GM12878 (cell line): ENCODE data around the gene GRM7. TPM values are rescaled to one million over a fixed set of nuclear protein-coding genes. Genes with fewer than 3 reads are reported as not detected.

Experiments used
- ATAC-seq: fragments of 200-7000 bp; cut with Tn5 transposase; 3 replicates; pipeline ENCODE4 v1.9.1; 2020; ENCODE audit warnings: mild to moderate bottlenecking, moderate library complexity
- BruUV-seq: library from RNA; stranded (reverse); fragments of 400-500 nt; replicated peaks from 2 replicates; lab custom pipeline; 2021; lab: Mats Ljungman, UMichigan
- CTCF ChIA-PET: fragments of 300-600 bp; sonication (Branson Sonifier 250); formaldehyde crosslinking; extraction: SDS; loops from one replicate; lab custom pipeline; 2021; ENCODE audit warnings: inconsistent platforms; lab: Yijun Ruan, JAX
- POLR2A ChIA-PET: fragments of 350-600 bp; formaldehyde crosslinking; extraction: SDS; loops from one replicate; lab custom pipeline; 2021; ENCODE audit warnings: inconsistent platforms; lab: Charles Lee
- RAD21 ChIA-PET: fragments of 300-600 bp; sonication (Branson Sonifier 250); formaldehyde crosslinking; loops from one replicate; lab custom pipeline; 2023; ENCODE audit warnings: antibody characterized with exemption; ENCODE audit not compliant: unreplicated experiment; lab: Charles Lee
- SMC1A ChIA-PET: fragments of 300-600 bp; sonication (Branson Sonifier 250); formaldehyde crosslinking; loops from one replicate; lab custom pipeline; 2023; ENCODE audit not compliant: unreplicated experiment, uncharacterized antibody; lab: Charles Lee
- DNase-seq: peaks from one replicate; pipeline ENCODE4 v3.0.0-alpha.2; 2011; ENCODE audit warnings: low read depth, low spot score
- FAIRE-seq: peaks from 3 replicates; lab custom pipeline; 2011; peaks lifted over from hg19 to GRCh38; lab: Jason Lieb, UNC
- H2AFZ ChIP-seq: 2 replicates; pipeline ENCODE4 v1.6.0; 2011; ENCODE audit warnings: low read depth, low read length, control low read depth; ENCODE audit not compliant: control insufficient read depth
- H3K27ac ChIP-seq: 2 replicates; pipeline ENCODE4 v1.5.1; 2011; ENCODE audit warnings: control low read depth; ENCODE audit not compliant: control insufficient read depth, insufficient read depth
- H3K27me3 ChIP-seq, 2 experiments: replicated peaks in 1 of 2; 2 replicates each; pipeline versions ENCODE4 v1.6.0 to v1.6.1; 2011; ENCODE audit warnings: low read length in 1 of 2; ENCODE audit not compliant: control insufficient read depth in 2 of 2, insufficient read depth in 2 of 2
- H3K36me3 ChIP-seq, 2 experiments: 2 replicates each; pipeline ENCODE4 v1.5.1; 2011; ENCODE audit warnings: low read length in 1 of 2; ENCODE audit not compliant: control insufficient read depth in 2 of 2, insufficient read depth in 2 of 2
- H3K4me1 ChIP-seq: 2 replicates; pipeline ENCODE4 v1.6.1; 2011; ENCODE audit warnings: mild to moderate bottlenecking, low read length, moderate library complexity, mixed read lengths; ENCODE audit not compliant: control insufficient read depth, insufficient read depth
- H3K4me2 ChIP-seq: 2 replicates; pipeline ENCODE4 v1.6.0; 2011; ENCODE audit warnings: control low read depth; ENCODE audit not compliant: control insufficient read depth, insufficient read depth
- H3K4me3 ChIP-seq: fragments of 200-600 bp; sonication (generic); 2 replicates; pipeline ENCODE4 v1.5.1; 2016
- H3K79me2 ChIP-seq: 2 replicates; pipeline ENCODE4 v1.6.0; 2011; ENCODE audit warnings: low read length; ENCODE audit not compliant: control insufficient read depth, insufficient read depth
- H3K9ac ChIP-seq: 2 replicates; pipeline ENCODE4 v1.8.0; 2011; ENCODE audit warnings: low read length, control low read depth, mixed read lengths; ENCODE audit not compliant: control insufficient read depth, insufficient read depth
- H3K9me3 ChIP-seq: replicated peaks from 3 replicates; pipeline ENCODE4 v1.5.1; 2011; ENCODE audit warnings: mild to moderate bottlenecking, low read length; ENCODE audit not compliant: control insufficient read depth, insufficient read depth
- H4K20me1 ChIP-seq: 2 replicates; pipeline ENCODE4 v1.6.0; 2011; ENCODE audit not compliant: control insufficient read depth, insufficient read depth
- ATF3 ChIP-seq: IDR thresholded peaks from 2 replicates; pipeline ENCODE4 v1.6.1; 2011; ENCODE audit warnings: low read depth, mild to moderate bottlenecking, low read length, moderate library complexity, borderline replicate concordance; ENCODE audit errors: extremely low read depth
- CBX5 ChIP-seq: sonication (generic); IDR thresholded peaks from 2 replicates; pipeline ENCODE4 v1.6.1; 2016; ENCODE audit warnings: low read depth, moderate library complexity, mild to moderate bottlenecking, inconsistent platforms
- IRF3 ChIP-seq: fragments of 450-650 bp; IDR thresholded peaks from 2 replicates; pipeline ENCODE4 v1.6.1; 2014; ENCODE audit warnings: mild to moderate bottlenecking
- MAX ChIP-seq: IDR thresholded peaks from 2 replicates; pipeline ENCODE4 v1.6.1; 2012; ENCODE audit warnings: low read depth, low read length, improper control_type of control experiment
- MTA2 ChIP-seq: fragments of 450-650 bp; IDR thresholded peaks from 2 replicates; pipeline ENCODE4 v1.6.1; 2016; ENCODE audit warnings: low read depth, mild to moderate bottlenecking, moderate library complexity
- MYC ChIP-seq: IDR thresholded peaks from 2 replicates; pipeline ENCODE4 v1.6.1; 2011; ENCODE audit warnings: mild to moderate bottlenecking, low read length, moderate library complexity, inconsistent platforms; ENCODE audit not compliant: insufficient read depth, insufficient replicate concordance, insufficient read length, severe bottlenecking
- NR2F1 ChIP-seq: fragments of 450-650 bp; conservative IDR thresholded peaks from 2 replicates; pipeline ENCODE4 v1.6.1; 2017; ENCODE audit warnings: mild to moderate bottlenecking
- PBX3 ChIP-seq: IDR thresholded peaks from 2 replicates; pipeline ENCODE4 v1.6.1; 2011; ENCODE audit warnings: mild to moderate bottlenecking, low read depth, low read length, moderate library complexity; ENCODE audit not compliant: insufficient replicate concordance
- RELB ChIP-seq: fragments of 450-650 bp; IDR thresholded peaks from 2 replicates; pipeline ENCODE4 v1.6.1; 2017; ENCODE audit warnings: low read depth, mild to moderate bottlenecking, moderate library complexity
- RUNX3 ChIP-seq: IDR thresholded peaks from 2 replicates; pipeline ENCODE4 v1.6.1; 2012; ENCODE audit warnings: low read length, inconsistent platforms
- SPI1 ChIP-seq: IDR thresholded peaks from 2 replicates; pipeline ENCODE4 v1.6.1; 2011; ENCODE audit warnings: low read depth, mild to moderate bottlenecking, low read length, moderate library complexity, borderline replicate concordance; ENCODE audit not compliant: insufficient read depth
- ZNF207 ChIP-seq: fragments of 450-650 bp; IDR thresholded peaks from 2 replicates; pipeline ENCODE4 v1.6.1; 2014; ENCODE audit warnings: antibody characterized with exemption, mild to moderate bottlenecking, borderline replicate concordance
- WGBS: methylation state at CpG from one replicate; pipeline ENCODE4 v1.1.6; 2016; ENCODE audit warnings: low lambda C conversion rate; ENCODE audit not compliant: insufficient replicate concordance, insufficient coverage; ENCODE audit errors: missing lambda C conversion rate; 5-methylcytosine and 5-hydroxymethylcytosine counted together
- in situ Hi-C: fragments of 300-500 bp; cut with MboI; formaldehyde crosslinking; loops from 9 replicates; pipeline ENCODE4 v1.14.3; 2018; ENCODE audit warnings: mixed read lengths
- intact Hi-C: fragments of 100-400 bp; cut with micrococcal nuclease; formaldehyde crosslinking; loops from one replicate; pipeline ENCODE4 v1.14.2; 2022; ENCODE audit not compliant: unreplicated experiment
- polyA plus RNA-seq, 11 experiments: library from polyadenylated mRNA; depleted of rRNA in 4 of 11; unstranded in 6 of 11; stranded (reverse) in 5 of 11; fragments of >200 nt; fragmentation: Nextera tagmentation in 4 of 11; fragmentation: Illumina TruSeq in 1 of 11; extraction: Ambion mirVana in 4 of 11; extraction: Trizol in 1 of 11; gene quantifications; 1 replicate in 1 of 11; 2 replicates in 10 of 11; pipeline versions ENCODE4 v1.2.1 to v1.2.3, GENCODE V29; 2011 to 2016; ENCODE audit warnings: inconsistent platforms in 2 of 11, missing spikeins in 2 of 11, low read depth in 1 of 11
- total RNA-seq, 4 experiments: library from RNA; depleted of rRNA in 3 of 4; stranded (reverse); fragments of >200 nt in 3 of 4; fragmentation: Illumina TruSeq in 1 of 4; extraction: Trizol in 1 of 4; gene quantifications; 2 replicates each; pipeline versions ENCODE4 v1.2.1 to v1.2.3, GENCODE V29; 2013 to 2021

Gene GRM7
- total and polyA plus RNA-seq, 10 of the 15 experiments (the other 5 are each of a cell fraction or from before 2014, with no cell fraction given): not detected

GRCh38 chr3:7158516-7158915, 297.6 kb downstream of the GRM7 start:
- FAIRE-seq: no peak
- TF ChIP-seq MYC (no peak), ATF3 (no peak), PBX3 (no peak), SPI1 (no peak), ZNF207 (no peak), MTA2 (no peak), MAX (no peak), CBX5 (no peak), RELB (no peak), IRF3 (no peak), RUNX3 (no peak), NR2F1 (no peak)
- ATAC-seq: no peak
- H3K4me3 ChIP-seq: no peak overlapping the region
- WGBS: 36% methylated on average over 2 of the region's 2 CpGs
- H3K27me3 ChIP-seq: no peaks in the 10 kb centered on the region
- BruUV-seq: no TSS peak
- H3K79me2 ChIP-seq: no peaks in the 10 kb centered on the region
- POLR2A ChIA-PET: interaction anchor here (1.0 kb wide), 1 partner anchor 29 kb away, joined by 4 read pairs; no protein-coding TSS in a partner anchor
- SMC1A ChIA-PET: interaction anchor here (0.6 to 1.4 kb wide), 3 partner anchors 7 to 199 kb away, joined by 3 to 4 read pairs (median 3); no protein-coding TSS in a partner anchor
- intact Hi-C loops: no loop called here
- no peak overlapping the region for H3K27ac ChIP-seq
- no peaks in the 10 kb centered on the region for H3K9me3 ChIP-seq
- CTCF ChIA-PET: no interaction called here
- no peak overlapping the region for H3K9ac ChIP-seq
- no peaks in the 10 kb centered on the region for H3K36me3 ChIP-seq
- in situ Hi-C loops: no loop called here
- no peaks in the 10 kb centered on the region for H4K20me1 ChIP-seq
- H3K4me2 ChIP-seq: no peak overlapping the region
- DNase-seq: no peak
- no peaks in the 10 kb centered on the region for H3K4me1 ChIP-seq
- RAD21 ChIA-PET: no interaction called here
- H2AFZ ChIP-seq: no peak overlapping the region
